ENCODE results near the gene ABCA13.
"Not testable (repeated sequence)": the region's sequence is repeated elsewhere in the genome, so short reads cannot be mapped to it uniquely, and the experiment has no call there.

DNA sequence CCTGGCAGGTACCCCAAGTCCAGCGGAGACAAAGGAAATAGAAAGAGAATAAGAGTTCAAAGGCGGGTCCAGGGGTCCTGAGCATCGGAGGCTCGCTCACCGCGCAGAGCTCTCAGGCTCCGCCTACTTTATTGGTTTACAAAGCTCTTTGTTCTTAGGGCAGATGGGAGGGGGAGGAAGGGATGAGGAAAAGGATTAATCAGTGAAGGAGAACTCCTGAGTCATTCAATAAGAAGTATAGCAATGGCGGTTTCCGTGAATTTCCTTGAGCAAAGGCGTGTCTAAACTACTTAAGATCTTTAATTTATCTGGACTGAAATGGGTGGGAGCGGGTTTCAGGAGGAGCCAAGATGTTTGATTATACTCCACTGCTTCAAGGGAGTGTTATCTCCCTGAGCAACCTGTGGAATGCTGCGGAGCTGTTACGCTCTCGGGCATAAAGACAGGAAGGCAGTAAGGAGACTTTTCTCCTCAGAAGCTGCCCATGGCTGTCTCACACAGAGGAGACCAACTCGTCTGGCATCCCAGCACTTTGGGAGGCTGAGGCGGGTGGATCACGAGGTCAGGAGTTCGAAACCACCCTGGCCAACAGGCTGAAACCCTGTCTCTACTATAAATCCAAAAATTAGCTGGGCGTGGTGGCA is 29.8 kb downstream of the ABCA13 start:
- TF ChIP-seq POLR2AphosphoS5 (IDR thresholded peaks at IDR 0.05; ENCODE audit: low read depth), result not testable (repeated sequence)
- TF ChIP-seq, protein P1, sequence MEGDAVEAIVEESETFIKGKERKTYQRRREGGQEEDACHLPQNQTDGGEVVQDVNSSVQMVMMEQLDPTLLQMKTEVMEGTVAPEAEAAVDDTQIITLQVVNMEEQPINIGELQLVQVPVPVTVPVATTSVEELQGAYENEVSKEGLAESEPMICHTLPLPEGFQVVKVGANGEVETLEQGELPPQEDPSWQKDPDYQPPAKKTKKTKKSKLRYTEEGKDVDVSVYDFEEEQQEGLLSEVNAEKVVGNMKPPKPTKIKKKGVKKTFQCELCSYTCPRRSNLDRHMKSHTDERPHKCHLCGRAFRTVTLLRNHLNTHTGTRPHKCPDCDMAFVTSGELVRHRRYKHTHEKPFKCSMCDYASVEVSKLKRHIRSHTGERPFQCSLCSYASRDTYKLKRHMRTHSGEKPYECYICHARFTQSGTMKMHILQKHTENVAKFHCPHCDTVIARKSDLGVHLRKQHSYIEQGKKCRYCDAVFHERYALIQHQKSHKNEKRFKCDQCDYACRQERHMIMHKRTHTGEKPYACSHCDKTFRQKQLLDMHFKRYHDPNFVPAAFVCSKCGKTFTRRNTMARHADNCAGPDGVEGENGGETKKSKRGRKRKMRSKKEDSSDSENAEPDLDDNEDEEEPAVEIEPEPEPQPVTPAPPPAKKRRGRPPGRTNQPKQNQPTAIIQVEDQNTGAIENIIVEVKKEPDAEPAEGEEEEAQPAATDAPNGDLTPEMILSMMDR (IDR thresholded peaks at IDR 0.05; ENCODE audit: insufficient read depth, low read length), result not testable (repeated sequence)
